GM12878 (cell line): ENCODE data around the gene LEF1. TPM values are rescaled to one million over a fixed set of nuclear protein-coding genes. Genes with fewer than 3 reads are reported as not detected.

Experiments
- BACH1 ChIP-seq: fragments of 450-650 bp; IDR thresholded peaks from 2 replicates; pipeline ENCODE4 v1.6.1; 2017; ENCODE audit warnings: mild to moderate bottlenecking, borderline replicate concordance
- CREB1 ChIP-seq: IDR thresholded peaks from 2 replicates; pipeline ENCODE4 v1.6.1; 2012; ENCODE audit warnings: low read depth, mild to moderate bottlenecking, inconsistent platforms
- EP300 ChIP-seq, 2 experiments: fragments of 150-350 bp in 1 of 2; IDR thresholded peaks; 2 replicates each; pipeline ENCODE4 v1.6.1; 2011 to 2012; ENCODE audit warnings: low read depth in 2 of 2, low read length in 2 of 2, borderline replicate concordance in 1 of 2, improper control_type of control experiment in 1 of 2, inconsistent platforms in 1 of 2; ENCODE audit not compliant: control insufficient read depth in 1 of 2
- EZH2 ChIP-seq: IDR thresholded peaks from 2 replicates; pipeline ENCODE4 v1.6.1; 2012; ENCODE audit warnings: low read depth, mild to moderate bottlenecking, control low read depth, inconsistent platforms, low read length, borderline replicate concordance; ENCODE audit not compliant: control insufficient read depth
- FOXK2 ChIP-seq: fragments of 450-650 bp; IDR thresholded peaks from 2 replicates; pipeline ENCODE4 v1.6.1; 2017; ENCODE audit warnings: mild to moderate bottlenecking, moderate library complexity
- FOXM1 ChIP-seq: IDR thresholded peaks from 2 replicates; pipeline ENCODE4 v1.6.1; 2012; ENCODE audit warnings: low read depth, mild to moderate bottlenecking, inconsistent platforms, low read length, moderate library complexity
- KDM1A ChIP-seq: fragments of 200-600 bp; sonication (generic); IDR thresholded peaks from 2 replicates; pipeline ENCODE4 v1.6.1; 2016; ENCODE audit warnings: borderline replicate concordance
- MEF2A ChIP-seq: IDR thresholded peaks from 2 replicates; pipeline ENCODE4 v1.6.1; 2011; ENCODE audit warnings: low read depth, mild to moderate bottlenecking, low read length, moderate library complexity; ENCODE audit not compliant: insufficient read depth
- MTA2 ChIP-seq: fragments of 450-650 bp; IDR thresholded peaks from 2 replicates; pipeline ENCODE4 v1.6.1; 2016; ENCODE audit warnings: low read depth, mild to moderate bottlenecking, moderate library complexity
- NFYA ChIP-seq: IDR thresholded peaks from 2 replicates; pipeline ENCODE4 v1.6.1; 2011; ENCODE audit warnings: low read depth, mild to moderate bottlenecking, low read length, improper control_type of control experiment, borderline replicate concordance
- SIN3A ChIP-seq: IDR thresholded peaks from 2 replicates; pipeline ENCODE4 v1.6.1; 2012; ENCODE audit warnings: low read depth, low read length, improper control_type of control experiment
- SMARCA5 ChIP-seq: fragments of 450-650 bp; IDR thresholded peaks from 2 replicates; pipeline ENCODE4 v1.6.1; 2017; ENCODE audit warnings: mild to moderate bottlenecking
- SRF ChIP-seq, 2 experiments: IDR thresholded peaks; 2 replicates each; pipeline ENCODE4 v1.6.1; 2011; ENCODE audit warnings: low read depth in 2 of 2, low read length in 2 of 2, mild to moderate bottlenecking in 1 of 2, moderate library complexity in 1 of 2
- TBL1XR1 ChIP-seq: IDR thresholded peaks from 2 replicates; pipeline ENCODE4 v1.6.1; 2012; ENCODE audit warnings: low read depth, low read length, improper control_type of control experiment
- TCF12 ChIP-seq: IDR thresholded peaks from 2 replicates; pipeline ENCODE4 v1.6.1; 2011; ENCODE audit warnings: low read depth, mild to moderate bottlenecking, low read length
- ZBTB40 ChIP-seq: fragments of 450-650 bp; IDR thresholded peaks from 2 replicates; pipeline ENCODE4 v1.6.1; 2016; ENCODE audit warnings: mild to moderate bottlenecking, moderate library complexity, borderline replicate concordance
- ZNF384 ChIP-seq: IDR thresholded peaks from 2 replicates; pipeline ENCODE4 v1.6.1; 2012; ENCODE audit warnings: low read depth, mild to moderate bottlenecking, low read length, improper control_type of control experiment, borderline replicate concordance
- ZNF622 ChIP-seq: fragments of 450-650 bp; IDR thresholded peaks from 2 replicates; pipeline ENCODE4 v1.6.1; 2017; ENCODE audit warnings: mild to moderate bottlenecking, inconsistent platforms
- polyA plus RNA-seq, 11 experiments: library from polyadenylated mRNA; depleted of rRNA in 4 of 11; unstranded in 6 of 11; stranded (reverse) in 5 of 11; fragments of >200 nt; fragmentation: Nextera tagmentation in 4 of 11; fragmentation: Illumina TruSeq in 1 of 11; extraction: Ambion mirVana in 4 of 11; extraction: Trizol in 1 of 11; gene quantifications; 1 replicate in 1 of 11; 2 replicates in 10 of 11; pipeline versions ENCODE4 v1.2.1 to v1.2.3, GENCODE V29; 2011 to 2016; ENCODE audit warnings: inconsistent platforms in 2 of 11, missing spikeins in 2 of 11, low read depth in 1 of 11
- total RNA-seq, 4 experiments: library from RNA; depleted of rRNA in 3 of 4; stranded (reverse); fragments of >200 nt in 3 of 4; fragmentation: Illumina TruSeq in 1 of 4; extraction: Trizol in 1 of 4; gene quantifications; 2 replicates each; pipeline versions ENCODE4 v1.2.1 to v1.2.3, GENCODE V29; 2013 to 2021
- TF ChIP-seq, protein P1 (sequence below): fragments of 450-650 bp; formaldehyde crosslinking; IDR thresholded peaks from 2 replicates; pipeline ENCODE4 v1.5.0; 2022; ENCODE audit warnings: mild to moderate bottlenecking, missing genetic modification characterization
- TF ChIP-seq, protein P2 (sequence below): fragments of 150-350 bp; IDR thresholded peaks from 2 replicates; pipeline ENCODE4 v1.6.1; 2016; ENCODE audit warnings: low read depth, low read length

Gene LEF1
- total and polyA plus RNA-seq, 10 of the 15 experiments (the other 5 are each of a cell fraction or from before 2014, with no cell fraction given) = 10.2 to 38.1 (median 19.5) TPM

GRCh38 chr4:108118505-108118904 lies 50.2 kb downstream of the LEF1 start (continued):
- TF ChIP-seq MTA2 = peak; percentile 100
- TF ChIP-seq MEF2A = peak; percentile 71
- TF ChIP-seq ZBTB40 = no peak
- peak; percentile 75; the same call in 1 of the 2 replicates for TF ChIP-seq TBL1XR1
- TF ChIP-seq, protein P1, sequence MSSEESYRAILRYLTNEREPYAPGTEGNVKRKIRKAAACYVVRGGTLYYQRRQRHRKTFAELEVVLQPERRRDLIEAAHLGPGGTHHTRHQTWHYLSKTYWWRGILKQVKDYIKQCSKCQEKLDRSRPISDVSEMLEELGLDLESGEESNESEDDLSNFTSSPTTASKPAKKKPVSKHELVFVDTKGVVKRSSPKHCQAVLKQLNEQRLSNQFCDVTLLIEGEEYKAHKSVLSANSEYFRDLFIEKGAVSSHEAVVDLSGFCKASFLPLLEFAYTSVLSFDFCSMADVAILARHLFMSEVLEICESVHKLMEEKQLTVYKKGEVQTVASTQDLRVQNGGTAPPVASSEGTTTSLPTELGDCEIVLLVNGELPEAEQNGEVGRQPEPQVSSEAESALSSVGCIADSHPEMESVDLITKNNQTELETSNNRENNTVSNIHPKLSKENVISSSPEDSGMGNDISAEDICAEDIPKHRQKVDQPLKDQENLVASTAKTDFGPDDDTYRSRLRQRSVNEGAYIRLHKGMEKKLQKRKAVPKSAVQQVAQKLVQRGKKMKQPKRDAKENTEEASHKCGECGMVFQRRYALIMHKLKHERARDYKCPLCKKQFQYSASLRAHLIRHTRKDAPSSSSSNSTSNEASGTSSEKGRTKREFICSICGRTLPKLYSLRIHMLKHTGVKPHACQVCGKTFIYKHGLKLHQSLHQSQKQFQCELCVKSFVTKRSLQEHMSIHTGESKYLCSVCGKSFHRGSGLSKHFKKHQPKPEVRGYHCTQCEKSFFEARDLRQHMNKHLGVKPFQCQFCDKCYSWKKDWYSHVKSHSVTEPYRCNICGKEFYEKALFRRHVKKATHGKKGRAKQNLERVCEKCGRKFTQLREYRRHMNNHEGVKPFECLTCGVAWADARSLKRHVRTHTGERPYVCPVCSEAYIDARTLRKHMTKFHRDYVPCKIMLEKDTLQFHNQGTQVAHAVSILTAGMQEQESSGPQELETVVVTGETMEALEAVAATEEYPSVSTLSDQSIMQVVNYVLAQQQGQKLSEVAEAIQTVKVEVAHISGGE (CRISPR knock-in tag) = no peak
- no peak for TF ChIP-seq SIN3A
- no peak for TF ChIP-seq EZH2
- TF ChIP-seq, protein P2, sequence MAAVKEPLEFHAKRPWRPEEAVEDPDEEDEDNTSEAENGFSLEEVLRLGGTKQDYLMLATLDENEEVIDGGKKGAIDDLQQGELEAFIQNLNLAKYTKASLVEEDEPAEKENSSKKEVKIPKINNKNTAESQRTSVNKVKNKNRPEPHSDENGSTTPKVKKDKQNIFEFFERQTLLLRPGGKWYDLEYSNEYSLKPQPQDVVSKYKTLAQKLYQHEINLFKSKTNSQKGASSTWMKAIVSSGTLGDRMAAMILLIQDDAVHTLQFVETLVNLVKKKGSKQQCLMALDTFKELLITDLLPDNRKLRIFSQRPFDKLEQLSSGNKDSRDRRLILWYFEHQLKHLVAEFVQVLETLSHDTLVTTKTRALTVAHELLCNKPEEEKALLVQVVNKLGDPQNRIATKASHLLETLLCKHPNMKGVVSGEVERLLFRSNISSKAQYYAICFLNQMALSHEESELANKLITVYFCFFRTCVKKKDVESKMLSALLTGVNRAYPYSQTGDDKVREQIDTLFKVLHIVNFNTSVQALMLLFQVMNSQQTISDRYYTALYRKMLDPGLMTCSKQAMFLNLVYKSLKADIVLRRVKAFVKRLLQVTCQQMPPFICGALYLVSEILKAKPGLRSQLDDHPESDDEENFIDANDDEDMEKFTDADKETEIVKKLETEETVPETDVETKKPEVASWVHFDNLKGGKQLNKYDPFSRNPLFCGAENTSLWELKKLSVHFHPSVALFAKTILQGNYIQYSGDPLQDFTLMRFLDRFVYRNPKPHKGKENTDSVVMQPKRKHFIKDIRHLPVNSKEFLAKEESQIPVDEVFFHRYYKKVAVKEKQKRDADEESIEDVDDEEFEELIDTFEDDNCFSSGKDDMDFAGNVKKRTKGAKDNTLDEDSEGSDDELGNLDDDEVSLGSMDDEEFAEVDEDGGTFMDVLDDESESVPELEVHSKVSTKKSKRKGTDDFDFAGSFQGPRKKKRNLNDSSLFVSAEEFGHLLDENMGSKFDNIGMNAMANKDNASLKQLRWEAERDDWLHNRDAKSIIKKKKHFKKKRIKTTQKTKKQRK = no peak
- no peak for TF ChIP-seq FOXK2
- no peak for TF ChIP-seq SRF (IDR thresholded peaks at IDR 0.05; ENCODE audit: low read depth in 2 of 2, low read length in 2 of 2)
- TF ChIP-seq KDM1A = no peak
- TF ChIP-seq EP300 (IDR thresholded peaks at IDR 0.05; ENCODE audit: borderline replicate concordance in 1 of 2, control insufficient read depth in 1 of 2, low read depth in 2 of 2, low read length in 2 of 2) = peak; percentile 85
- TF ChIP-seq SMARCA5 = no peak
- no peak for TF ChIP-seq NFYA
- TF ChIP-seq CREB1 = peak; percentile 23; the same call in 1 of the 2 replicates
- TF ChIP-seq FOXM1 = peak; percentile 82; the same call in 1 of the 2 replicates
- TF ChIP-seq ZNF384 = peak; percentile 98
- peak; percentile 86; the same call in 1 of the 2 replicates for TF ChIP-seq BACH1
- TF ChIP-seq ZNF622 = no peak
- peak; percentile 75 for TF ChIP-seq TCF12
